Endodermal cell (in vitro differentiated cells): Measurements from ENCODE around the gene VTA1. TPM values are rescaled to one million over a fixed set of nuclear protein-coding genes. Genes with fewer than 3 reads are reported as not detected.

Experiments
- DNase-seq: peaks from one replicate; pipeline ENCODE4 v3.0.0-alpha.2; 2017
- H3K27ac ChIP-seq: 2 replicates; pipeline ENCODE4 v1.5.1; 2013; ENCODE audit warnings: mild to moderate bottlenecking, low read depth, low read length, moderate library complexity
- H3K27me3 ChIP-seq: 2 replicates; pipeline ENCODE4 v1.6.1; 2013; ENCODE audit warnings: mild to moderate bottlenecking, low read length, moderate library complexity; ENCODE audit not compliant: insufficient read depth, control insufficient read depth, poor library complexity, severe bottlenecking
- H3K36me3 ChIP-seq: 2 replicates; pipeline ENCODE4 v1.7.0; 2013; ENCODE audit warnings: mild to moderate bottlenecking, low read length, moderate library complexity; ENCODE audit not compliant: control insufficient read depth, insufficient read depth
- H3K4me1 ChIP-seq: one replicate; pipeline ENCODE4 v1.7.0; 2013; ENCODE audit warnings: low read length; ENCODE audit not compliant: control insufficient read depth, insufficient read depth
- H3K4me3 ChIP-seq: 2 replicates; pipeline ENCODE4 v1.5.1; 2013; ENCODE audit warnings: mild to moderate bottlenecking, low read length, moderate library complexity
- H3K9ac ChIP-seq: 2 replicates; pipeline ENCODE4 v1.6.1; 2013; ENCODE audit warnings: mild to moderate bottlenecking, low read length, moderate library complexity; ENCODE audit not compliant: poor library complexity, severe bottlenecking; ENCODE audit errors: extremely low read depth
- H3K9me3 ChIP-seq: 2 replicates; pipeline ENCODE4 v1.6.1; 2013; ENCODE audit warnings: mild to moderate bottlenecking, low read length, moderate library complexity; ENCODE audit not compliant: control insufficient read depth
- H3K27ac Mint-ChIP-seq: 2 replicates; pipeline ENCODE4 v1.8.0; 2020; ENCODE audit warnings: mixed read lengths
- H3K27me3 Mint-ChIP-seq: 2 replicates; pipeline ENCODE4 v1.8.0; 2021; ENCODE audit warnings: mild to moderate bottlenecking, mixed read lengths; ENCODE audit not compliant: insufficient read depth
- H3K36me3 Mint-ChIP-seq: 2 replicates; pipeline ENCODE4 v1.8.0; 2020; ENCODE audit warnings: low read depth, mixed read lengths
- H3K4me1 Mint-ChIP-seq: 2 replicates; pipeline ENCODE4 v1.8.0; 2020; ENCODE audit warnings: mixed read lengths
- H3K4me3 Mint-ChIP-seq: 2 replicates; pipeline ENCODE4 v1.8.0; 2020; ENCODE audit warnings: mild to moderate bottlenecking, moderate library complexity, mixed read lengths
- H3K9me3 Mint-ChIP-seq: 2 replicates; pipeline ENCODE4 v1.8.0; 2020; ENCODE audit warnings: mild to moderate bottlenecking, mixed read lengths
- WGBS, 2 experiments: methylation state at CpG; one replicate each; pipeline versions ENCODE4 v1.1.5 to v1.1.7; 2013; ENCODE audit warnings: missing lambda C conversion rate in 2 of 2, mixed read lengths in 1 of 2; ENCODE audit not compliant: insufficient coverage in 1 of 2, insufficient read length in 1 of 2; 5-methylcytosine and 5-hydroxymethylcytosine counted together
- total RNA-seq, 2 donors: library from RNA; stranded (reverse); fragmentation: NEBNext Ultra II Directional in 1 of 2; extraction: Animal tissue kit (Norgen Biotek cat#: 25700) in 1 of 2; gene quantifications; 2 replicates in 1 of 2; 3 replicates in 1 of 2; pipeline ENCODE4 v1.2.1, GENCODE V29; 2021
- TF ChIP-seq, protein P1 (sequence below): fragments of 200-600 bp; sonication (generic); conservative IDR thresholded peaks from 2 replicates; pipeline ENCODE4 v1.5.0; 2021; ENCODE audit warnings: antibody characterized with exemption, mild to moderate bottlenecking

VTA1 gene
- total RNA-seq, 2 donors from 2014 or later, result 64.4 to 68.8 TPM

DNA sequence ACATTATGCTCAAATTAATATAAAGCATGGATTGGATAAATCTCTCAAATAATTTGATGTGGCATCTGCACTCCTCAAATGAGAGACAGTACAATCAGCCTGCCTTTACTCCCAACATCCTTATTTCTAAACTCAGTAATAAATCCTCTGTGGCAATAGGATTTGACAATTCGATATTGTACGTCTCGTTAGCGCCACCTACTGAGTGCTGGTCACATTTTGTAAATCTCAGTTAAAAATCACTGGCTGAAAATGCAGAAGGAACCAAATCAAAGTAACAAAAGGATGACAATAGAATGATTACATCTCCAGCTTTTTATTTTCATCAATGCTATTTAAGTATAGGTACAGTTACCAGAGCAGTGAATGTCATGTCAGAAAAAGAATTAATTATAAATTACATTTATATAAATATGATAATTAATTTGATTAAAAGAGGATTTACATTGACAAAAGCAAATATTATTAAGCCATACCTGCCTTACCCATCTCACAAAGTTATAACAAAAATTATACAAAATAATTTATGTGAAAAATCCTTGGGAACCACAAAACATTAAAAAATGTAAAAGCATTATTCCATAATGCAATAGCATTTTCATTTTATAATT, 34.5 kb upstream of the VTA1 start:
- H3K27ac Mint-ChIP-seq, result no peak overlapping the region
- DNase-seq, result peak; percentile 92
- no peak overlapping the region for H3K27ac ChIP-seq
- no peaks in the 10 kb centered on the region for H3K4me1 ChIP-seq
- no peaks in the 10 kb centered on the region for H3K9me3 Mint-ChIP-seq
- H3K4me1 Mint-ChIP-seq, result no peaks in the 10 kb centered on the region
- H3K27me3 Mint-ChIP-seq, result no peaks in the 10 kb centered on the region
- no peak overlapping the region for H3K9ac ChIP-seq
- H3K36me3 ChIP-seq, result no peaks in the 10 kb centered on the region
- no peaks in the 10 kb centered on the region for H3K9me3 ChIP-seq
- H3K4me3 ChIP-seq, result no peak overlapping the region
- TF ChIP-seq, protein P1, sequence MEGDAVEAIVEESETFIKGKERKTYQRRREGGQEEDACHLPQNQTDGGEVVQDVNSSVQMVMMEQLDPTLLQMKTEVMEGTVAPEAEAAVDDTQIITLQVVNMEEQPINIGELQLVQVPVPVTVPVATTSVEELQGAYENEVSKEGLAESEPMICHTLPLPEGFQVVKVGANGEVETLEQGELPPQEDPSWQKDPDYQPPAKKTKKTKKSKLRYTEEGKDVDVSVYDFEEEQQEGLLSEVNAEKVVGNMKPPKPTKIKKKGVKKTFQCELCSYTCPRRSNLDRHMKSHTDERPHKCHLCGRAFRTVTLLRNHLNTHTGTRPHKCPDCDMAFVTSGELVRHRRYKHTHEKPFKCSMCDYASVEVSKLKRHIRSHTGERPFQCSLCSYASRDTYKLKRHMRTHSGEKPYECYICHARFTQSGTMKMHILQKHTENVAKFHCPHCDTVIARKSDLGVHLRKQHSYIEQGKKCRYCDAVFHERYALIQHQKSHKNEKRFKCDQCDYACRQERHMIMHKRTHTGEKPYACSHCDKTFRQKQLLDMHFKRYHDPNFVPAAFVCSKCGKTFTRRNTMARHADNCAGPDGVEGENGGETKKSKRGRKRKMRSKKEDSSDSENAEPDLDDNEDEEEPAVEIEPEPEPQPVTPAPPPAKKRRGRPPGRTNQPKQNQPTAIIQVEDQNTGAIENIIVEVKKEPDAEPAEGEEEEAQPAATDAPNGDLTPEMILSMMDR, result peak; percentile 88
- no peaks in the 10 kb centered on the region for H3K36me3 Mint-ChIP-seq
- no peak overlapping the region for H3K4me3 Mint-ChIP-seq
- 0 to 1% methylated on average over 4 of the region's 4 CpGs for WGBS, 2 experiments
- no peaks in the 10 kb centered on the region for H3K27me3 ChIP-seq

DNA sequence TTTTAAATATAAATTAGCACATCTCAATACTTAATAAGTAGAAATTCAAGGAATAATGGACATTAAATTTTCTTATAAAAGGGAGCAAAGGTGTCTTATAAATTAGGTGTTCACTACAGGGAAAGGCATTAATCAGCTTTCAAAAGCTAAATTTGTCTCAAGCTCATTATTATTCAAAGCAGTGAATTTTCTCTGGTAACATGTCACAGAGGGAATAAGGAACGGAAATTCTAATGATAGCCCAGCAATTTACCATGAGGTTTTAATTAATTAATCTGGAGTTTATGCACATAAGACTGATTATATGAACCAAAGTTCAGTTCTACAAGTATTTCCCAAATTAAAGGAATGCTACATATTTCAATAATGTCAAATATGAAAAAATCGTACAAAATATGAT, 29.7 kb upstream of the VTA1 start:
- Histone ChIP-seq H3K9me3 (no peaks in the 10 kb centered on the region), H3K9ac (no peak overlapping the region), H3K4me3 (no peak overlapping the region), H3K4me1 (no peaks in the 10 kb centered on the region), H3K27ac (no peak overlapping the region), H3K27me3 (no peaks in the 10 kb centered on the region), H3K36me3 (no peaks in the 10 kb centered on the region)
- Mint-ChIP-seq H3K9me3 (no peaks in the 10 kb centered on the region), H3K27me3 (no peaks in the 10 kb centered on the region), H3K36me3 (no peaks in the 10 kb centered on the region), H3K4me3 (no peak overlapping the region), H3K27ac (no peak overlapping the region), H3K4me1 (no peaks in the 10 kb centered on the region)
- 90% methylated on average over 2 of the region's 2 CpGs; no CpG with 5 or more reads in 1 of the 2 experiments for WGBS, 2 experiments
- TF ChIP-seq, protein P1, result no peak
- DNase-seq, result no peak

DNA sequence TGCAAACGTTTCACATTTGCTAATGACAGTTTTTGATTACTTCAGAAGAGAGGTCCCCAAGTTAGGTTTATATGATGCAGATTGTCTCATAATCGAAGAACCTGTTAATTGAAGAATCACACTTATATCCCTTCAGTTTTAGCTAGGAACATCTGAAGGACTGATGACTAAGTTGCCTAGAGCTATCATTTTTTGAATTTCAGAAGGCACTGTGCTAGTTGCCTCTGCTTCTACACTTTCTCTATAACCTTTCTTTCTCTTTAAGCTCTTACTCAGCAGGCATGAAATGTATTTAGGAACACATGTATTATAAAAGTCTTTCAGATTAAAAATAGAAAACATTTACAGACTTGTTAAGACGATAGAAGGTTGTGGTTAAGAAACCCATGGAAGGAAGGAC, 28.7 kb upstream of the VTA1 start:
- Mint-ChIP-seq H3K9me3 (no peaks in the 10 kb centered on the region), H3K4me3 (no peak overlapping the region), H3K36me3 (no peaks in the 10 kb centered on the region), H3K4me1 (no peaks in the 10 kb centered on the region), H3K27me3 (no peaks in the 10 kb centered on the region), H3K27ac (no peak overlapping the region)
- H3K4me3 ChIP-seq, result no peak overlapping the region
- no peaks in the 10 kb centered on the region for H3K9me3 ChIP-seq
- no peaks in the 10 kb centered on the region for H3K4me1 ChIP-seq
- no peak overlapping the region for H3K27ac ChIP-seq
- H3K27me3 ChIP-seq, result no peaks in the 10 kb centered on the region
- H3K36me3 ChIP-seq, result no peaks in the 10 kb centered on the region
- 85 to 86% methylated on average over 1 to 3 of the region's 3 CpGs for WGBS, 2 experiments
- TF ChIP-seq, protein P1, result no peak
- DNase-seq, result no peak
- H3K9ac ChIP-seq, result no peak overlapping the region
